DND-41 (cell line): ENCODE results near the gene ARPC2.

Experiments used
- EZH2 ChIP-seq: IDR thresholded peaks from 3 replicates; pipeline ENCODE4 v1.6.1; 2012; ENCODE audit warnings: borderline replicate concordance, low read depth, mild to moderate bottlenecking, moderate library complexity, low read length, inconsistent platforms; ENCODE audit not compliant: severe bottlenecking
- TF ChIP-seq, protein P1 (sequence below): IDR thresholded peaks from 2 replicates; pipeline ENCODE4 v1.5.1; 2012; ENCODE audit warnings: borderline replicate concordance, low read length, moderate library complexity, mild to moderate bottlenecking; ENCODE audit not compliant: poor library complexity, severe bottlenecking; ENCODE audit errors: extremely low read depth

DNA sequence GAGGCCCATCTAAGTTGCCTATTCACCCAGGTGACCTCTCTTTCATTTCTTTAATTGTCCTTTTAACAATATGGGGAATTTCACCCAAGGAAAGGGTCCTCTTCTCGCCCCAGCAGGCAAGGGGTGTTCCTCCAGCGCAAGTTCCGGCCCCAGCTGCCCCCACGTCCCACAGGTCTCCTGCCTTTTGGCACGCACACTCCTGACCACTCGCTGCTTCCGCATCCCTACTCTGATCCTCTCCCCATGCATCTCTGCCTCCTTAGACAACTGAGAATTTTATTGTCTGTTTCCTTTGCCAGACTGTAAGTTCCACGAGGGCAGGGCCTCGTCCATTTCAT lies 684 bp upstream of the ARPC2 start:
- TF ChIP-seq, protein P1, sequence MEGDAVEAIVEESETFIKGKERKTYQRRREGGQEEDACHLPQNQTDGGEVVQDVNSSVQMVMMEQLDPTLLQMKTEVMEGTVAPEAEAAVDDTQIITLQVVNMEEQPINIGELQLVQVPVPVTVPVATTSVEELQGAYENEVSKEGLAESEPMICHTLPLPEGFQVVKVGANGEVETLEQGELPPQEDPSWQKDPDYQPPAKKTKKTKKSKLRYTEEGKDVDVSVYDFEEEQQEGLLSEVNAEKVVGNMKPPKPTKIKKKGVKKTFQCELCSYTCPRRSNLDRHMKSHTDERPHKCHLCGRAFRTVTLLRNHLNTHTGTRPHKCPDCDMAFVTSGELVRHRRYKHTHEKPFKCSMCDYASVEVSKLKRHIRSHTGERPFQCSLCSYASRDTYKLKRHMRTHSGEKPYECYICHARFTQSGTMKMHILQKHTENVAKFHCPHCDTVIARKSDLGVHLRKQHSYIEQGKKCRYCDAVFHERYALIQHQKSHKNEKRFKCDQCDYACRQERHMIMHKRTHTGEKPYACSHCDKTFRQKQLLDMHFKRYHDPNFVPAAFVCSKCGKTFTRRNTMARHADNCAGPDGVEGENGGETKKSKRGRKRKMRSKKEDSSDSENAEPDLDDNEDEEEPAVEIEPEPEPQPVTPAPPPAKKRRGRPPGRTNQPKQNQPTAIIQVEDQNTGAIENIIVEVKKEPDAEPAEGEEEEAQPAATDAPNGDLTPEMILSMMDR = no peak
- no peak for TF ChIP-seq EZH2
